Islet of Langerhans (tissue), 1 donor: Measurements from ENCODE around the gene FGF3.

Source experiments
- FAIRE-seq: peaks from one replicate; lab custom pipeline; 2011; peaks lifted over from hg19 to GRCh38; lab: Jason Lieb, UNC

FGF3 gene

GRCh38 chr11:69818603-69819441, at the start of gene FGF3:
TSS of gene FGF3 (minus strand) at chr11:69819416. CDS start at chr11:69818933, 483 bp downstream.
- FAIRE-seq = no peak

- FAIRE-seq = no peak
Observed at GRCh38 chr11:69868871-69869270, 49.7 kb upstream of the FGF3 start.

GRCh38 chr11:69868006-69868810, 49.0 kb upstream of the FGF3 start:
- no peak for FAIRE-seq

GRCh38 chr11:69867076-69868005, 48.1 kb upstream of the FGF3 start:
- FAIRE-seq = no peak

- FAIRE-seq = no peak
Observed at GRCh38 chr11:69866648-69867047, 47.4 kb upstream of the FGF3 start.

GRCh38 chr11:69865707-69866106, 46.5 kb upstream of the FGF3 start:
- FAIRE-seq = no peak

- no peak for FAIRE-seq
Observed at GRCh38 chr11:69864686-69865661, 45.8 kb upstream of the FGF3 start.

- FAIRE-seq = no peak
Observed at GRCh38 chr11:69863544-69864200, 44.5 kb upstream of the FGF3 start.

- no peak for FAIRE-seq
Observed at GRCh38 chr11:69862797-69863543, 43.8 kb upstream of the FGF3 start.

- FAIRE-seq = no peak
Observed at GRCh38 chr11:69862331-69862771, 43.1 kb upstream of the FGF3 start.

- no peak for FAIRE-seq
Observed at GRCh38 chr11:69861901-69862300, 42.7 kb upstream of the FGF3 start.

- no peak for FAIRE-seq
Observed at GRCh38 chr11:69860796-69861445, 41.7 kb upstream of the FGF3 start.

GRCh38 chr11:69860244-69860643, 41.0 kb upstream of the FGF3 start:
- FAIRE-seq = no peak

GRCh38 chr11:69859275-69859934, 40.2 kb upstream of the FGF3 start:
- no peak for FAIRE-seq

- FAIRE-seq = no peak
Observed at GRCh38 chr11:69855421-69855820, 36.2 kb upstream of the FGF3 start.

- no peak for FAIRE-seq
Observed at GRCh38 chr11:69854713-69855112, 35.5 kb upstream of the FGF3 start.

GRCh38 chr11:69852056-69852455, 32.8 kb upstream of the FGF3 start:
- no peak for FAIRE-seq

- FAIRE-seq = no peak
Observed at GRCh38 chr11:69848201-69848600, 29.0 kb upstream of the FGF3 start.

- FAIRE-seq = no peak
Observed at GRCh38 chr11:69844396-69844795, 25.2 kb upstream of the FGF3 start.
